ENCODE data around the gene NFIB. TPM values are rescaled to one million over a fixed set of nuclear protein-coding genes. Genes with fewer than 3 reads are reported as not detected.

The NFIB gene
- total and polyA plus RNA-seq, 2 donors (not counting 3 experiments of a cell fraction or from before 2014, with no cell fraction given) = 26.4 to 174 TPM

DNA sequence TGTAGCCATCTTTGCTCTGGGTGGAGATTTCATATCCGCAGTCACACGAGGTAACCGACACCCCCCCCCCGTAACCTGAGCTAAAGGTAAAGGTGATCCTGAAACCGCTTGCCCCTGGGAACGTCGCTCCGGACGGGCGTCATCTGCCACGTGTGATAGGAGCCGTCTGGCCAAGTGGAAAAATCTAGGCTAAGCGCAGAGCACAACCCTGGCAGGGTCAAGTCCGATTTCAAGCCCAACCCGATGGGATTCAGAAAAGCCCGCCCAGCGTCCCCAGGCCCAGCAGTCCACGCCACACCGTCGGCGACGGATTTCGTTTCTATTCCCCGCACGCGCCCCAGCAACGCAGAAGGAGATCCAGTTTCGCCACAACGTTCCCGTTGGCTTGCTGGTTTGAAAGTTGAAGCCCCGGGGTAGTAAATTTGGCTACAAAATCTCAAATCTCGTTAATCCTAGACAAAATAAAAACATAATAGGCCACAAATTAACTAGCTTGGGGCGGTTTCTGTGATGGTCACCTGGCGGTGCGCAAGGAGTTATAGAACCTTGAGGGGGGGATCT is 32.4 kb upstream of the NFIB start:
- dilution Hi-C loops (cut with MboI; ENCODE audit: extremely low pct_ligation_motif_present, low sequenced_read_pairs) (no loop called here), intact Hi-C loops (cut with micrococcal nuclease) (no loop called here)
- Histone ChIP-seq H3K27me3 (ENCODE audit: control insufficient read depth in 2 of 2, insufficient read depth in 2 of 2, low read length in 2 of 2) (no peaks in the 10 kb centered on the region), H2AFZ (ENCODE audit: low read depth, low read length) (no peak overlapping the region), H3K79me2 (ENCODE audit: control insufficient read depth, insufficient read depth, low read length) (no peaks in the 10 kb centered on the region), H3K9me3 (replicated peaks; ENCODE audit: control insufficient read depth, insufficient read depth, low read length) (no peaks in the 10 kb centered on the region), H3K9me1 (replicated peaks; ENCODE audit: control insufficient read depth, extremely low read depth, insufficient read depth, low read length) (no peaks in the 10 kb centered on the region), H3K9ac (replicated peaks; ENCODE audit: extremely low read depth, insufficient read depth, low read length) (no peak overlapping the region), H3K4me1 (ENCODE audit: control insufficient read depth, extremely low read depth, insufficient read depth, low read length) (peaks cover 52% of the 10 kb centered on the region), H4K20me1 (replicated peaks; ENCODE audit: control insufficient read depth, extremely low read depth, insufficient read depth, low read length) (no peaks in the 10 kb centered on the region), H3K36me3 (ENCODE audit: control insufficient read depth in 2 of 2, extremely low read depth in 1 of 2, insufficient read depth in 2 of 2, low read length in 2 of 2) (no peaks in the 10 kb centered on the region), H3K4me3 (replicated peaks in 1 of 3; ENCODE audit: insufficient read depth in 1 of 3, low read depth in 1 of 3, low read length in 3 of 3) (no peak overlapping the region), H3K27ac (ENCODE audit: insufficient read depth, low read depth, low read length) (no peak overlapping the region), H3K4me2 (ENCODE audit: insufficient read depth, low read length) (no peak overlapping the region)
- FAIRE-seq (no peak), DNase-seq (ENCODE audit: low read depth, low spot score) (no peak)
- ChIA-PET CTCF (interaction anchor here (1.0 to 1.4 kb wide), 4 partner anchors 23 to 918 kb away, joined by 3 to 11 read pairs (median 4); no protein-coding TSS in a partner anchor), POLR2A (interaction anchor here (0.6 to 1.3 kb wide), 3 partner anchors 39 to 281 kb away, joined by 3 to 5 read pairs (median 4); no protein-coding TSS in a partner anchor)
- BruUV-seq (replicated peaks) = no TSS peak
- TF ChIP-seq MYC (IDR thresholded peaks at IDR 0.05; ENCODE audit: low read depth, low read length) (no peak), POLR2AphosphoS5 (IDR thresholded peaks at IDR 0.05; ENCODE audit: insufficient read depth, low read depth, low read length) (no peak), JUN (IDR thresholded peaks at IDR 0.05; ENCODE audit: borderline replicate concordance, insufficient read depth, insufficient read length, low read depth) (no peak), POLR2A (IDR thresholded peaks at IDR 0.05; ENCODE audit: low read depth, low read length) (no peak)

DNA sequence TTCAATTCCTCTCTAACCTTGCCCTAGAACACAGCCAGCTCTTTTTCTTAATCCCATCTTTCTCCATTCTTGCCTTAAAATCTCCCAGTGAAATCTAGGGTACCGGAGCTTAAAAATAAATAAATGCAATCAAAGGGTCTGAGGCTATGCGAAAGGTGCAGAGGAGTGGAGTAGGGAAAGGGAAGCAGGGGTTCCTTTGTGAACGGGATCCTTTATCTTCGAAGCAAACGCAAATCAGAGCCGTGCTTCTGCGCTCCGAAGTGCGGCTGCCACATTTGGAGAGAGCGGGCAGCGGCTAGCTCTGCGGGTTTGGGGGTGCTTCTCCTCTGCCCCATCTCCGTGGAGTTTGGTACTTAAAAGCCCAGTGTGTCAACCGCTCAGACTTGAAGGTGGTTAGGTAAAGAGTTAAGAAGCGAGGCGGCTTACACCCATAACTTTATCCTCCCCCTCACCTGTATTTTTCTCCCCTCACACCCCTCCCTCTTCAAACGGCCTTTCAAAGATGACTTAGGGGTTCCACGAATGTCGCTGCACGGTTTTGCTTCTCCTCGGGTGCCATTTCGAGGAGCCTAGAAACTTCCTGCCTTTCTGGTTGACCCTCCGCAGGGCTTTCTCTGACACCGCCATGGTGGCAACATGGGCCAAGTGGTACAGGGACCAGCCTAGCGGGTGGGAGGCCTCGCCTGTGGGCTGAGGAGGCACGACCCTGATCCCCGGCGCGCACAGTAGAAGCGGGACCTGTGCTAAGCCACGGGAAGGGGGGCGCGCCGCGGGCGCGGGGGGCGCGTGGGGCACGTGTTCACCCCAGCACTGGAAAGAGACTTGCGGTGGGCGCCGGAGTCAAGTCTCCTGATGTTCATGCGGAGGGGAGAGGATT is 31.7 kb upstream of the NFIB start:
- DNase-seq (ENCODE audit: low read depth, low spot score) (no peak), FAIRE-seq (no peak)
- ChIA-PET CTCF (interaction anchor here (1.1 to 1.4 kb wide), 3 partner anchors 8 to 21 kb away, joined by 3 to 4 read pairs (median 3); no protein-coding TSS in a partner anchor), POLR2A (interaction anchor here (0.6 kb wide), 1 partner anchor 281 kb away, joined by 3 read pairs; no protein-coding TSS in a partner anchor)
- Histone ChIP-seq H3K9ac (replicated peaks; ENCODE audit: extremely low read depth, insufficient read depth, low read length) (no peak overlapping the region), H3K36me3 (ENCODE audit: control insufficient read depth in 2 of 2, extremely low read depth in 1 of 2, insufficient read depth in 2 of 2, low read length in 2 of 2) (no peaks in the 10 kb centered on the region), H3K4me3 (replicated peaks in 1 of 3; ENCODE audit: insufficient read depth in 1 of 3, low read depth in 1 of 3, low read length in 3 of 3) (no peak overlapping the region), H3K4me2 (ENCODE audit: insufficient read depth, low read length) (no peak overlapping the region), H2AFZ (ENCODE audit: low read depth, low read length) (no peak overlapping the region), H3K9me1 (replicated peaks; ENCODE audit: control insufficient read depth, extremely low read depth, insufficient read depth, low read length) (no peaks in the 10 kb centered on the region), H3K4me1 (ENCODE audit: control insufficient read depth, extremely low read depth, insufficient read depth, low read length) (peaks cover 47% of the 10 kb centered on the region), H3K79me2 (ENCODE audit: control insufficient read depth, insufficient read depth, low read length) (no peaks in the 10 kb centered on the region), H3K27ac (ENCODE audit: insufficient read depth, low read depth, low read length) (no peak overlapping the region), H4K20me1 (replicated peaks; ENCODE audit: control insufficient read depth, extremely low read depth, insufficient read depth, low read length) (no peaks in the 10 kb centered on the region), H3K9me3 (replicated peaks; ENCODE audit: control insufficient read depth, insufficient read depth, low read length) (no peaks in the 10 kb centered on the region), H3K27me3 (ENCODE audit: control insufficient read depth in 2 of 2, insufficient read depth in 2 of 2, low read length in 2 of 2) (no peaks in the 10 kb centered on the region)
- dilution Hi-C loops (cut with MboI; ENCODE audit: extremely low pct_ligation_motif_present, low sequenced_read_pairs) (no loop called here), intact Hi-C loops (cut with micrococcal nuclease) (no loop called here)
- no TSS peak for BruUV-seq (replicated peaks)
- TF ChIP-seq MYC (IDR thresholded peaks at IDR 0.05; ENCODE audit: low read depth, low read length) = no peak
- TF ChIP-seq GATA2 (IDR thresholded peaks at IDR 0.05; ENCODE audit: insufficient read depth, insufficient read length, low read depth, low read length) = no peak
- TF ChIP-seq EZH2 (IDR thresholded peaks at IDR 0.05; ENCODE audit: borderline replicate concordance, low read depth, low read length, severe bottlenecking) = no peak
- TF ChIP-seq JUN (IDR thresholded peaks at IDR 0.05; ENCODE audit: borderline replicate concordance, insufficient read depth, insufficient read length, low read depth) = no peak
- no peak for TF ChIP-seq POLR2A (IDR thresholded peaks at IDR 0.05; ENCODE audit: low read depth, low read length)
- no peak for TF ChIP-seq POLR2AphosphoS5 (IDR thresholded peaks at IDR 0.05; ENCODE audit: insufficient read depth, low read depth, low read length)
- TF ChIP-seq FOS (IDR thresholded peaks at IDR 0.05; ENCODE audit: borderline replicate concordance, insufficient read depth, low read length) = no peak
- no peak for TF ChIP-seq CTCF (IDR thresholded peaks at IDR 0.05; ENCODE audit: extremely low read depth in 1 of 2, insufficient read depth in 1 of 2, low read depth in 1 of 2, low read length in 2 of 2)
- no peak for TF ChIP-seq MAX (IDR thresholded peaks at IDR 0.05; ENCODE audit: insufficient read depth, insufficient read length)

Measured in endothelial cell of umbilical vein (primary cell).